Retinal pigment epithelial cell (primary cell): ENCODE measurements around the gene RPL21.
"Not testable (repeated sequence)": the region's sequence is repeated elsewhere in the genome, so short reads cannot be mapped to it uniquely, and the experiment has no call there.

Source experiments
- DNase-seq: peaks from one replicate; pipeline ENCODE4 v3.0.0-alpha.2; 2010; ENCODE audit warnings: low read depth
- H3K4me3 ChIP-seq: 2 replicates; pipeline ENCODE4 v1.5.1; 2011; ENCODE audit warnings: mild to moderate bottlenecking, low read length, control low read depth, moderate library complexity
- TF ChIP-seq, protein P1 (sequence below): conservative IDR thresholded peaks from 2 replicates; pipeline ENCODE4 v1.5.1; 2011; ENCODE audit warnings: low read depth, low read length, control low read depth, inconsistent platforms

The RPL21 gene

GRCh38 chr13:27295660-27296059 lies 44.3 kb downstream of the RPL21 start:
- TF ChIP-seq, protein P1, sequence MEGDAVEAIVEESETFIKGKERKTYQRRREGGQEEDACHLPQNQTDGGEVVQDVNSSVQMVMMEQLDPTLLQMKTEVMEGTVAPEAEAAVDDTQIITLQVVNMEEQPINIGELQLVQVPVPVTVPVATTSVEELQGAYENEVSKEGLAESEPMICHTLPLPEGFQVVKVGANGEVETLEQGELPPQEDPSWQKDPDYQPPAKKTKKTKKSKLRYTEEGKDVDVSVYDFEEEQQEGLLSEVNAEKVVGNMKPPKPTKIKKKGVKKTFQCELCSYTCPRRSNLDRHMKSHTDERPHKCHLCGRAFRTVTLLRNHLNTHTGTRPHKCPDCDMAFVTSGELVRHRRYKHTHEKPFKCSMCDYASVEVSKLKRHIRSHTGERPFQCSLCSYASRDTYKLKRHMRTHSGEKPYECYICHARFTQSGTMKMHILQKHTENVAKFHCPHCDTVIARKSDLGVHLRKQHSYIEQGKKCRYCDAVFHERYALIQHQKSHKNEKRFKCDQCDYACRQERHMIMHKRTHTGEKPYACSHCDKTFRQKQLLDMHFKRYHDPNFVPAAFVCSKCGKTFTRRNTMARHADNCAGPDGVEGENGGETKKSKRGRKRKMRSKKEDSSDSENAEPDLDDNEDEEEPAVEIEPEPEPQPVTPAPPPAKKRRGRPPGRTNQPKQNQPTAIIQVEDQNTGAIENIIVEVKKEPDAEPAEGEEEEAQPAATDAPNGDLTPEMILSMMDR = no peak
- no peak for DNase-seq
- no peak overlapping the region for H3K4me3 ChIP-seq

DNA sequence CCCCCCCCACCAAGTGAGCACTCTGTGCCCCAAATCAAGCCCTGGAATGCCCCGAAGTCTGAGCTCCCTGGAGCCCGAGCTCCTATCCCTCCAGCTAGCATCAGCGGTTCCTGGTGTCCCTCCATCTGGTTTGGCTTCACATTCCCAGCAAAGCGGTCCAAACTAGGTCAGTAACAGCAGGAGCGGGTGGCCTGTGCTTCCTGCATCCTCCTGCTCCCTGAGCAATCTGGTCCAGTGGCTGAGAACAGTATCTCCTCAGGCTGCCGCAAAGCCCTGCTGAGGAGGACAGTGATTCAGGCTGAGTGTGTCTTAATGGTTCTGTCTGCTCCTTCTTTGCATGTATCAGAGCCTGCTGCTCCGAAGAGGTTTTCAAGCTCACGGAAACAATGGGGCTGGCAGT lies 45.1 kb downstream of the RPL21 start:
- TF ChIP-seq, protein P1 = no peak

DNA sequence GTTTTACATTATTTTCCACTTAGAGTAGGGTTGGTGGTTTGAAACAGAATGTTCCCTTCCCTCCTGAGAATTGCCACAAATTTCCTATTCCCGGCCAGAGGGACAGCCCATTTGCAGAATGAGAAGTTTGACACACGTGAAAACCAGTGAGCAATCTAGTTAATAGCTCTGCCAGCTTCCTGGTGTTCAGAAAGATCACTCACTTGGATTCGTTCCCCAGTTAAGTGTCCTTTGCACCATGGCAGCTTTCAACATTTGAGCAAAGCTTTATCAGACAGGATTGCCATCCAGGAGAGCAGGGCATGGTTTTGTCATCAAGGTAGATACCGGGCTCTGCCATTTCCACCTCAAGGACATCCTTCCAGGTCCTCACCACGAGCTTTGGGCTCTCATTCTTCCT lies 47.5 kb downstream of the RPL21 start:
- DNase-seq = no peak
- TF ChIP-seq, protein P1 = no peak
- no peak overlapping the region for H3K4me3 ChIP-seq

More for the DNA sequence above, 45.1 kb downstream of the RPL21 start:
- no peak for DNase-seq
- H3K4me3 ChIP-seq = no peak overlapping the region

DNA sequence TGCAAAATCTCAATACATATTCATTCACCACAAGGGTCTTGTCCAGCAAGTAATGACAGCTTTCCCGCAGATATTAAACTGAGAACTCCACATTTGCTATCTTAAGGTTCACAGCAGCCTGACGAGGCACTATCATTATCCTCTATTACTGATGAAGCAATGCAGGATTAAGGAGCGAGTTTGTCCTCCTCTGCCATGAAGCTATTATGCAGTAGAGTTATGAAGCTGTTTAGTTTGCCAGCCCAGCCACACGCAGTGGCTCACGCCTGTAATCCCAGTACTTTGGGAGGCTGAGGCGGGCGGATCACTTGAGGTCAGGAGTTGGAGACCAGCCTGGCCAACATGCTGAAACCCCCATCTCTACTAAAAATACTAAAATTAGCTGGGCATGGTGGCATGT lies 49.0 kb downstream of the RPL21 start:
- not testable (repeated sequence) for H3K4me3 ChIP-seq, DNase-seq

DNA sequence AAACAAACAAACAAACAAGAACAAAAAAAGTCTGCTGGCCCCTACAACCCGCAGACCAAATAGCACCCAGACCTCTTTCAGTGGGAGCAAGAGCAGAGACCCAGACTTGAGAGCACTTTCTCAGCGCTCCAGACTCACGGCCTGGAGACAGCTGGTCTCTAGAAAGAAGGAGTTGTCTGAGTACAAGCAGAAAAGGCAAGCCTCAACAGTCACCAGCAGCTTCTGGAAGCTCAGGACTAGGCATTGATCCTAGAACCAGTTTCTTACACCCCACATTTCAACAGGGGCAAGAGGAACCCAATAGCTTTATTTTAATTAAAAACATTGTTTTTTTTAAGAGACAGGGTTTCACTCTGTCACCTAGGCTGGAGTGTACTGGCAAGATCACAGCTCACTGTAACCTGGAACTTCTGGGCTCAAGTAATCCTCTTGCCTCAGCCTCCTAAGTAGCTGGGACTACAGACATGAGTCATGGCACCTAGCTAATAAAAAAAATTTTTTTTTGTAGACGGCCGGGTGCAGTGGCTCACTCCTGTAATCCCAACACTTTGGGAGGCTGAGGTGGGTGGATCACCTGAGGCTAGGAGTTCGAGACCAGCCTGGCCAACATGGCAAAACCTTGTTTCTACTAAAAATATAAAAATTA lies 49.7 kb downstream of the RPL21 start:
- TF ChIP-seq, protein P1 = no peak
- H3K4me3 ChIP-seq = no peak overlapping the region
- DNase-seq = no peak

GRCh38 chr13:27302643-27303262 lies 51.4 kb downstream of the RPL21 start:
- H3K4me3 ChIP-seq = no peak overlapping the region
- no peak for DNase-seq
- TF ChIP-seq, protein P1 = no peak

GRCh38 chr13:27304099-27304498 lies 52.7 kb downstream of the RPL21 start:
- H3K4me3 ChIP-seq = no peak overlapping the region
- no peak for DNase-seq
- TF ChIP-seq, protein P1 = no peak
